KOPT-K1 (cell line): ENCODE results near the gene KIF1A.
"Not testable (repeated sequence)": the region's sequence is repeated elsewhere in the genome, so short reads cannot be mapped to it uniquely, and the experiment has no call there.

Experiments
- H3K27ac ChIP-seq: fragments of 200-600 bp; sonication (generic); 2 replicates; pipeline ENCODE4 v1.5.1; 2016; ENCODE audit warnings: antibody characterized with exemption, mild to moderate bottlenecking, low read depth, low read length; ENCODE audit not compliant: poor library complexity, severe bottlenecking
- H3K36me3 ChIP-seq: fragments of 200-600 bp; sonication (generic); 2 replicates; pipeline ENCODE4 v1.5.1; 2017; ENCODE audit warnings: antibody characterized with exemption, mild to moderate bottlenecking, low read length, moderate library complexity; ENCODE audit not compliant: insufficient read depth
- H3K9me3 ChIP-seq: fragments of 200-600 bp; sonication (generic); 2 replicates; pipeline ENCODE4 v1.5.1; 2017; ENCODE audit warnings: antibody characterized with exemption, low read length, mild to moderate bottlenecking; ENCODE audit not compliant: insufficient read depth, poor library complexity, severe bottlenecking

The KIF1A gene

GRCh38 chr2:240702640-240703011, 117.4 kb downstream of the KIF1A start:
- Histone ChIP-seq H3K9me3 (no peaks in the 10 kb centered on the region), H3K27ac (no peak overlapping the region), H3K36me3 (no peaks in the 10 kb centered on the region)

- Histone ChIP-seq H3K27ac (no peak overlapping the region), H3K9me3 (no peaks in the 10 kb centered on the region), H3K36me3 (no peaks in the 10 kb centered on the region)
These were observed 118.0 kb downstream of the KIF1A start for GRCh38 chr2:240701736-240702639.

GRCh38 chr2:240701091-240701735, 118.8 kb downstream of the KIF1A start:
- no peak overlapping the region for H3K27ac ChIP-seq
- H3K36me3 ChIP-seq = no peaks in the 10 kb centered on the region
- H3K9me3 ChIP-seq = no peaks in the 10 kb centered on the region

GRCh38 chr2:240700616-240701015, 119.4 kb downstream of the KIF1A start:
- H3K36me3 ChIP-seq = not testable (repeated sequence)

GRCh38 chr2:240699835-240700234, 120.2 kb downstream of the KIF1A start:
- not testable (repeated sequence) for H3K9me3 ChIP-seq, H3K36me3 ChIP-seq, H3K27ac ChIP-seq

More at GRCh38 chr2:240700616-240701015, 119.4 kb downstream of the KIF1A start:
- not testable (repeated sequence) for H3K9me3 ChIP-seq, H3K27ac ChIP-seq

- H3K36me3 ChIP-seq, H3K27ac ChIP-seq, H3K9me3 ChIP-seq: not testable (repeated sequence)
These were observed 121.0 kb downstream of the KIF1A start for GRCh38 chr2:240698852-240699561.

- not testable (repeated sequence) for H3K36me3 ChIP-seq, H3K27ac ChIP-seq, H3K9me3 ChIP-seq
These were observed 123.5 kb downstream of the KIF1A start for GRCh38 chr2:240696469-240696868.

GRCh38 chr2:240695593-240695992, 124.4 kb downstream of the KIF1A start:
- H3K27ac ChIP-seq, H3K9me3 ChIP-seq, H3K36me3 ChIP-seq: not testable (repeated sequence)

GRCh38 chr2:240694304-240694703, 125.7 kb downstream of the KIF1A start:
- H3K27ac ChIP-seq, H3K9me3 ChIP-seq, H3K36me3 ChIP-seq: not testable (repeated sequence)

- not testable (repeated sequence) for H3K9me3 ChIP-seq, H3K27ac ChIP-seq, H3K36me3 ChIP-seq
These were observed 127.1 kb downstream of the KIF1A start for GRCh38 chr2:240692583-240693561.

GRCh38 chr2:240691631-240692420, 128.2 kb downstream of the KIF1A start, which contains the start of gene AQP12A:
AQP12A (plus strand) TSS chr2:240691866; CDS start chr2:240691914, 48 bp downstream.
- not testable (repeated sequence) for H3K27ac ChIP-seq, H3K9me3 ChIP-seq, H3K36me3 ChIP-seq

GRCh38 chr2:240691075-240691427, 129.0 kb downstream of the KIF1A start:
- H3K36me3 ChIP-seq, H3K9me3 ChIP-seq, H3K27ac ChIP-seq: not testable (repeated sequence)

- H3K9me3 ChIP-seq, H3K27ac ChIP-seq, H3K36me3 ChIP-seq: not testable (repeated sequence)
These were observed 129.5 kb downstream of the KIF1A start for GRCh38 chr2:240690421-240691074.
